GM12874 (cell line): ENCODE measurements around the gene NDEL1.

ENCODE experiments used
- TF ChIP-seq, protein P1 (sequence below): IDR thresholded peaks from 2 replicates; pipeline ENCODE4 v1.5.1; 2011; ENCODE audit warnings: low read depth, mild to moderate bottlenecking, control low read depth, low read length, moderate library complexity; ENCODE audit not compliant: insufficient read depth

The NDEL1 gene

GRCh38 chr17:8467527-8467926, 31.8 kb downstream of the NDEL1 start:
- TF ChIP-seq, protein P1, sequence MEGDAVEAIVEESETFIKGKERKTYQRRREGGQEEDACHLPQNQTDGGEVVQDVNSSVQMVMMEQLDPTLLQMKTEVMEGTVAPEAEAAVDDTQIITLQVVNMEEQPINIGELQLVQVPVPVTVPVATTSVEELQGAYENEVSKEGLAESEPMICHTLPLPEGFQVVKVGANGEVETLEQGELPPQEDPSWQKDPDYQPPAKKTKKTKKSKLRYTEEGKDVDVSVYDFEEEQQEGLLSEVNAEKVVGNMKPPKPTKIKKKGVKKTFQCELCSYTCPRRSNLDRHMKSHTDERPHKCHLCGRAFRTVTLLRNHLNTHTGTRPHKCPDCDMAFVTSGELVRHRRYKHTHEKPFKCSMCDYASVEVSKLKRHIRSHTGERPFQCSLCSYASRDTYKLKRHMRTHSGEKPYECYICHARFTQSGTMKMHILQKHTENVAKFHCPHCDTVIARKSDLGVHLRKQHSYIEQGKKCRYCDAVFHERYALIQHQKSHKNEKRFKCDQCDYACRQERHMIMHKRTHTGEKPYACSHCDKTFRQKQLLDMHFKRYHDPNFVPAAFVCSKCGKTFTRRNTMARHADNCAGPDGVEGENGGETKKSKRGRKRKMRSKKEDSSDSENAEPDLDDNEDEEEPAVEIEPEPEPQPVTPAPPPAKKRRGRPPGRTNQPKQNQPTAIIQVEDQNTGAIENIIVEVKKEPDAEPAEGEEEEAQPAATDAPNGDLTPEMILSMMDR: no peak

- TF ChIP-seq, protein P1: no peak
Observed at GRCh38 chr17:8468127-8468526, 32.4 kb downstream of the NDEL1 start.

- TF ChIP-seq, protein P1: no peak
Observed at GRCh38 chr17:8468980-8469379, 33.3 kb downstream of the NDEL1 start.

DNA sequence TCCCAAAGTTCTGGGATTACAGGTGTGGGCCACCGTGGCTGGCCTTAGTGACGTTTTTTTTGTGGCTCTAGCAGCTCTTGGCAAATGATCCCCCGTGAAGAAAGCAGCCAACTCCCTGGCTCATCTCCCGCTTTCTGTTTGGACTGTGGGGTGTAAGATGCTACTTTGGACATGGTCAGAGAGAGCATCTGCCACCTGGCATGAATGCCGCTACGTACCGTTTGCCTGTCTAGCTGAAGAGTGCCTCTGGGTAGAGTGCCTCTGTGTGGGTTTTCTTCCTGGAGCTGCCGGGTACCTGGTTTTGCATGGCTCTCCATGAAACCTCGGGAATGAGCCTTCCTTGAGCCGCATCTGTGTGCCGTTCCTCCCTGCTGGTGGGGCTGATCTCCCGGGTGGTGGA, 34.3 kb downstream of the NDEL1 start:
- TF ChIP-seq, protein P1: no peak

DNA sequence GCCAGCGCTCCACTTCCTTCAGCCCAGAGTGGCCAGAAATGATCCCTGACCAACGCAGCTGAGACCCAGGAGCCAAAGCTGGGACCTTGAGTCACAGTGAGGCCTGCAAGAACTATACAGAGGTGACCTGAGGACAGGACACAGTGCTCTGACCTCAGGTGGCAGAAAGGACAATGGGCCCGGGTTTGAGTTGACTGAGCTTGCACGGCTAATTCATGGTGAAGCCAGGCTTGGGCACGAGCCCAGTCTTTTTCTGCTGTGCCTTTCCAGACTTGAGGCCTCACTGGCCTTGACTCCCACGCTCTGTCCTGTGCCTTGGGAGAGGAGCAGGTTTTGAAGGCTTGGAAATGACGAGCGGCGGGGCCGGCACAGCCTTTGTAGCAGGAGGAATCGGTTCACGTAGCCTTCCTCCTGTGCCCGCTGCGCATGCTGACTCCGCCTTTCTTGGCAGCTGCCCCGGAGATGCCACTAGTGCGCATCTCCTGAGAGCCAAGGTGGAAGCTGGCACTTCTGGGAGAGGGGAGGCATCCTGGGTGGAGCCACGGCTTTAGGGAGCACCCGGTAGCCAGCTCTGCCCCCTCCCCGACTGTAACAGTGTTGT, 34.9 kb downstream of the NDEL1 start:
- TF ChIP-seq, protein P1: no peak

GRCh38 chr17:8472663-8473062, 37.0 kb downstream of the NDEL1 start:
- TF ChIP-seq, protein P1: no peak

GRCh38 chr17:8473451-8474192, 37.9 kb downstream of the NDEL1 start:
- TF ChIP-seq, protein P1: no peak
